Keratinocyte (primary cell): Measurements from ENCODE around the gene ROR1. TPM values are rescaled to one million over a fixed set of nuclear protein-coding genes. Genes with fewer than 3 reads are reported as not detected.

Experiments used
- DNase-seq: peaks from one replicate; pipeline ENCODE4 v3.0.0-alpha.2; 2011; ENCODE audit warnings: low read depth, missing footprints, low spot score
- FAIRE-seq: peaks from 2 replicates; lab custom pipeline; 2011; peaks lifted over from hg19 to GRCh38; lab: Jason Lieb, UNC
- H2AFZ ChIP-seq: 2 replicates; pipeline ENCODE4 v1.6.0; 2012; ENCODE audit warnings: low read length, control low read depth, inconsistent platforms; ENCODE audit not compliant: control insufficient read depth
- H3K27ac ChIP-seq: 2 replicates; pipeline ENCODE4 v1.5.1; 2011; ENCODE audit warnings: low read length; ENCODE audit not compliant: control insufficient read depth, insufficient read depth
- H3K27me3 ChIP-seq: 3 replicates; pipeline ENCODE4 v1.6.0; 2011; ENCODE audit warnings: low read length; ENCODE audit not compliant: control insufficient read depth, insufficient read depth; ENCODE audit errors: extremely low read depth
- H3K36me3 ChIP-seq, 2 experiments: 2 replicates in 1 of 2; 3 replicates in 1 of 2; pipeline ENCODE4 v1.5.1; 2011; ENCODE audit warnings: low read length in 2 of 2, mild to moderate bottlenecking in 1 of 2; ENCODE audit not compliant: control insufficient read depth in 2 of 2, insufficient read depth in 2 of 2; ENCODE audit errors: extremely low read depth in 1 of 2
- H3K4me1 ChIP-seq: 3 replicates; pipeline ENCODE4 v1.5.1; 2011; ENCODE audit warnings: low read length; ENCODE audit not compliant: control insufficient read depth, insufficient read depth; ENCODE audit errors: extremely low read depth
- H3K4me2 ChIP-seq: 3 replicates; pipeline ENCODE4 v1.6.0; 2011; ENCODE audit warnings: low read depth, low read length; ENCODE audit not compliant: control insufficient read depth, insufficient read depth; ENCODE audit errors: extremely low read depth
- H3K4me3 ChIP-seq, 3 experiments: fragments of 200-600 bp in 1 of 3; sonication (generic) in 1 of 3; 2 replicates in 2 of 3; 3 replicates in 1 of 3; pipeline ENCODE4 v1.5.1; 2011 to 2016; ENCODE audit warnings: low read length in 3 of 3, mild to moderate bottlenecking in 3 of 3, control low read depth in 2 of 3, inconsistent platforms in 1 of 3, low read depth in 1 of 3, mixed read lengths in 1 of 3, mixed run types in 1 of 3, moderate library complexity in 1 of 3; ENCODE audit not compliant: control insufficient read depth in 2 of 3, insufficient read depth in 2 of 3; ENCODE audit errors: extremely low read depth in 1 of 3
- H3K79me2 ChIP-seq: 2 replicates; pipeline ENCODE4 v1.6.0; 2012; ENCODE audit warnings: low read length; ENCODE audit not compliant: control insufficient read depth, insufficient read depth
- H3K9ac ChIP-seq: 3 replicates; pipeline ENCODE4 v1.6.0; 2011; ENCODE audit warnings: low read length; ENCODE audit not compliant: control insufficient read depth, insufficient read depth; ENCODE audit errors: extremely low read depth
- H3K9me1 ChIP-seq: 3 replicates; pipeline ENCODE4 v1.6.0; 2011; ENCODE audit warnings: low read length; ENCODE audit not compliant: control insufficient read depth, insufficient read depth; ENCODE audit errors: extremely low read depth
- H3K9me3 ChIP-seq: 2 replicates; pipeline ENCODE4 v1.5.1; 2012; ENCODE audit warnings: low read depth, low read length; ENCODE audit not compliant: control insufficient read depth
- H4K20me1 ChIP-seq: 3 replicates; pipeline ENCODE4 v1.6.0; 2011; ENCODE audit warnings: low read length; ENCODE audit not compliant: control insufficient read depth, insufficient read depth; ENCODE audit errors: extremely low read depth
- CTCF ChIP-seq, 3 experiments: IDR thresholded peaks in 1 of 3; conservative IDR thresholded peaks in 1 of 3; optimal IDR thresholded peaks in 1 of 3; 2 replicates in 2 of 3; 3 replicates in 1 of 3; pipeline versions ENCODE3 to v1.5.1; 2011; ENCODE audit warnings: low read length in 3 of 3, mild to moderate bottlenecking in 3 of 3, moderate library complexity in 2 of 3, control low read depth in 1 of 3, inconsistent platforms in 1 of 3; ENCODE audit not compliant: insufficient read depth in 2 of 3; ENCODE audit errors: extremely low read depth in 1 of 3
- EZH2 ChIP-seq: IDR thresholded peaks from one replicate; pipeline ENCODE4 v1.6.1; 2012; ENCODE audit warnings: inconsistent platforms, mild to moderate bottlenecking, low read length, moderate library complexity
- dilution Hi-C: fragments of 300-500 bp; cut with MboI; formaldehyde crosslinking; loops from one replicate; pipeline ENCODE4 v1.7.0; 2020; ENCODE audit warnings: low sequenced_read_pairs; ENCODE audit not compliant: extremely low pct_ligation_motif_present
- polyA plus RNA-seq, 5 experiments: library from polyadenylated mRNA; depleted of rRNA in 3 of 5; stranded (reverse) in 3 of 5; stranded (forward) in 1 of 5; unstranded in 1 of 5; fragments of >200 nt; gene quantifications; 1 replicate in 1 of 5; 2 replicates in 3 of 5; 3 replicates in 1 of 5; pipeline versions ENCODE4 v1.2.1 to v1.2.3, GENCODE V29; 2011 to 2012; ENCODE audit warnings: missing spikeins in 2 of 5, low read depth in 1 of 5, low replicate concordance in 1 of 5

ROR1 gene
- polyA plus RNA-seq, 1 donor (not counting 4 experiments of a cell fraction or from before 2014, with no cell fraction given) = 9.2 TPM

- no peaks in the 10 kb centered on the region for H3K4me1 ChIP-seq
- H3K36me3 ChIP-seq = no peaks in the 10 kb centered on the region
- dilution Hi-C loops = no loop called here
- H4K20me1 ChIP-seq = no peaks in the 10 kb centered on the region
- no peaks in the 10 kb centered on the region for H3K27me3 ChIP-seq
- H3K4me3 ChIP-seq = no peak overlapping the region
- FAIRE-seq (no peak), DNase-seq (no peak)
- H3K9me3 ChIP-seq = no peaks in the 10 kb centered on the region
- TF ChIP-seq CTCF (optimal IDR thresholded peaks at IDR 0.05 in 1 of 3, IDR thresholded peaks at IDR 0.05 in 1 of 3, conservative IDR thresholded peaks at IDR 0.05 in 1 of 3; ENCODE audit: extremely low read depth in 1 of 3, insufficient read depth in 2 of 3, low read length in 3 of 3) (no peak), EZH2 (no peak)
- no peak overlapping the region for H3K27ac ChIP-seq
- no peaks in the 10 kb centered on the region for H3K9me1 ChIP-seq
- H3K9ac ChIP-seq = no peak overlapping the region
- no peak overlapping the region for H2AFZ ChIP-seq
- no peaks in the 10 kb centered on the region for H3K79me2 ChIP-seq
- no peak overlapping the region for H3K4me2 ChIP-seq
Measured at GRCh38 chr1:63748046-63748580, 25.7 kb upstream of the ROR1 start.

- DNase-seq (no peak), FAIRE-seq (no peak)
- no peaks in the 10 kb centered on the region for H3K79me2 ChIP-seq
- TF ChIP-seq CTCF (optimal IDR thresholded peaks at IDR 0.05 in 1 of 3, IDR thresholded peaks at IDR 0.05 in 1 of 3, conservative IDR thresholded peaks at IDR 0.05 in 1 of 3; ENCODE audit: extremely low read depth in 1 of 3, insufficient read depth in 2 of 3, low read length in 3 of 3) (no peak), EZH2 (no peak)
- no peaks in the 10 kb centered on the region for H3K9me1 ChIP-seq
- H3K4me2 ChIP-seq = no peak overlapping the region
- no peaks in the 10 kb centered on the region for H3K27me3 ChIP-seq
- H3K4me1 ChIP-seq = no peaks in the 10 kb centered on the region
- H3K36me3 ChIP-seq = no peaks in the 10 kb centered on the region
- H4K20me1 ChIP-seq = no peaks in the 10 kb centered on the region
- no peaks in the 10 kb centered on the region for H3K9me3 ChIP-seq
- H3K9ac ChIP-seq = no peak overlapping the region
- dilution Hi-C loops = no loop called here
- H3K4me3 ChIP-seq = no peak overlapping the region
- H3K27ac ChIP-seq = no peak overlapping the region
- H2AFZ ChIP-seq = no peak overlapping the region
Measured at GRCh38 chr1:63748641-63749040, 25.2 kb upstream of the ROR1 start.
